HepG2 (cell line): Measurements from ENCODE around the gene PDCD11. TPM values are rescaled to one million over a fixed set of nuclear protein-coding genes. Genes with fewer than 3 reads are reported as not detected.
A peak's percentile ranks its signal among the peaks of the same experiment; 100 is the strongest.

Experiments
- FOXM1 ChIP-seq: sonication (generic); formaldehyde crosslinking; IDR thresholded peaks from 2 replicates; pipeline ENCODE4 v1.5.0; 2020; ENCODE audit warnings: missing genetic modification reagents
- HIVEP1 ChIP-seq: sonication (generic); formaldehyde crosslinking; IDR thresholded peaks from 2 replicates; pipeline ENCODE4 v1.4.0; 2020; ENCODE audit warnings: mild to moderate bottlenecking, missing genetic modification reagents
- HMGA1 ChIP-seq: sonication (generic); formaldehyde crosslinking; conservative IDR thresholded peaks from 2 replicates; pipeline ENCODE4 v1.4.0; 2020; ENCODE audit warnings: missing genetic modification reagents
- HNF4A ChIP-seq: sonication (generic); formaldehyde crosslinking; IDR thresholded peaks from 2 replicates; pipeline ENCODE4 v1.4.0; 2020; ENCODE audit warnings: missing genetic modification reagents
- KMT2A ChIP-seq: sonication (generic); formaldehyde crosslinking; IDR thresholded peaks from 2 replicates; pipeline ENCODE4 v1.4.0; 2020; ENCODE audit warnings: missing genetic modification reagents
- MIER2 ChIP-seq: IDR thresholded peaks from 2 replicates; pipeline ENCODE4 v1.6.1; 2016; ENCODE audit warnings: missing biosample characterization, missing genetic modification reagents
- PLRG1 ChIP-seq: fragments of 450-650 bp; conservative IDR thresholded peaks from 2 replicates; pipeline ENCODE4 v1.6.1; 2016
- SMYD3 ChIP-seq: sonication (generic); formaldehyde crosslinking; IDR thresholded peaks from 2 replicates; pipeline ENCODE4 v1.8.1; 2023; ENCODE audit warnings: mild to moderate bottlenecking, missing genetic modification reagents
- SOX13 ChIP-seq, 3 experiments: fragments of 450-650 bp in 1 of 3; sonication (generic) in 1 of 3; formaldehyde crosslinking in 1 of 3; IDR thresholded peaks in 2 of 3; conservative IDR thresholded peaks in 1 of 3; 2 replicates each; pipeline versions ENCODE4 v1.5.0 to v1.6.1; 2016 to 2020; ENCODE audit warnings: antibody characterized with exemption in 1 of 3, mild to moderate bottlenecking in 1 of 3, missing compliant biosample characterization in 1 of 3, missing genetic modification reagents in 1 of 3, moderate library complexity in 1 of 3
- SYNCRIP ChIP-seq: fragments of 200-400 bp; formaldehyde crosslinking; IDR thresholded peaks from 2 replicates; pipeline ENCODE4 v1.6.1; 2018; ENCODE audit warnings: mild to moderate bottlenecking, low read depth, low read length; ENCODE audit not compliant: insufficient read depth
- TCF7 ChIP-seq: sonication (generic); IDR thresholded peaks from 2 replicates; pipeline ENCODE4 v1.6.1; 2016; ENCODE audit warnings: antibody characterized with exemption, low read depth
- U2AF1 ChIP-seq: fragments of 200-400 bp; formaldehyde crosslinking; optimal IDR thresholded peaks from 2 replicates; pipeline ENCODE3; 2017; ENCODE audit warnings: mild to moderate bottlenecking, low read depth, low read length
- ZFP41 ChIP-seq: sonication (generic); formaldehyde crosslinking; IDR thresholded peaks from 2 replicates; pipeline ENCODE4 v1.4.0; 2020; ENCODE audit warnings: mild to moderate bottlenecking, missing genetic modification reagents, borderline replicate concordance
- ZNF552 ChIP-seq: sonication (generic); formaldehyde crosslinking; IDR thresholded peaks from 2 replicates; pipeline ENCODE4 v1.9.0; 2022; ENCODE audit warnings: missing genetic modification reagents, mild to moderate bottlenecking, borderline replicate concordance
- ZNF629 ChIP-seq: sonication (generic); formaldehyde crosslinking; conservative IDR thresholded peaks from 2 replicates; pipeline ENCODE4 v1.5.0; 2020; ENCODE audit warnings: missing genetic modification reagents
- polyA plus RNA-seq, 8 experiments: library from polyadenylated mRNA; depleted of rRNA in 3 of 8; stranded (reverse) in 7 of 8; unstranded in 1 of 8; fragments of >200 nt; fragmentation: Illumina TruSeq in 4 of 8; extraction: Trizol in 4 of 8; gene quantifications; 2 replicates each; pipeline versions ENCODE4 v1.2.1 to v1.2.3, GENCODE V29; 2011 to 2016; ENCODE audit warnings: low read depth in 4 of 8, missing spikeins in 1 of 8, mixed read lengths in 1 of 8; ENCODE audit not compliant: insufficient read depth in 1 of 8
- total RNA-seq, 5 experiments: library from RNA; depleted of rRNA; stranded (reverse); fragments of >200 nt; fragmentation: Illumina TruSeq; extraction: Trizol; gene quantifications; 2 replicates each; pipeline ENCODE4 v1.2.3, GENCODE V29; 2016; ENCODE audit warnings: low read depth in 1 of 5
- TF ChIP-seq, protein P1 (sequence below): sonication (generic); formaldehyde crosslinking; IDR thresholded peaks from 2 replicates; pipeline ENCODE4 v1.4.0; 2020; ENCODE audit warnings: missing genetic modification reagents
- TF ChIP-seq, protein P2 (sequence below): sonication (generic); formaldehyde crosslinking; IDR thresholded peaks from 2 replicates; pipeline ENCODE4 v1.5.1; 2020; ENCODE audit warnings: mild to moderate bottlenecking, missing genetic modification reagents, borderline replicate concordance
- TF ChIP-seq, protein P3 (sequence below): fragments of 450-650 bp; IDR thresholded peaks from 2 replicates; pipeline ENCODE4 v1.6.1; 2016
- TF ChIP-seq, protein P4 (sequence below): sonication (generic); IDR thresholded peaks from 2 replicates; pipeline ENCODE4 v1.6.1; 2016; ENCODE audit warnings: low read depth, borderline replicate concordance
- TF ChIP-seq, protein P5 (sequence below): sonication (generic); formaldehyde crosslinking; IDR thresholded peaks from 2 replicates; pipeline ENCODE4 v1.4.0; 2020; ENCODE audit warnings: missing genetic modification reagents, borderline replicate concordance
- TF ChIP-seq, protein P6 (sequence below): sonication (generic); formaldehyde crosslinking; IDR thresholded peaks from 2 replicates; pipeline ENCODE4 v1.9.0; 2021; ENCODE audit warnings: missing genetic modification reagents, borderline replicate concordance

Gene PDCD11
- total and polyA plus RNA-seq, 2 of the 13 experiments (the other 11 are each of a cell fraction or from before 2014, with no cell fraction given), result 12.8 to 52.8 TPM

DNA sequence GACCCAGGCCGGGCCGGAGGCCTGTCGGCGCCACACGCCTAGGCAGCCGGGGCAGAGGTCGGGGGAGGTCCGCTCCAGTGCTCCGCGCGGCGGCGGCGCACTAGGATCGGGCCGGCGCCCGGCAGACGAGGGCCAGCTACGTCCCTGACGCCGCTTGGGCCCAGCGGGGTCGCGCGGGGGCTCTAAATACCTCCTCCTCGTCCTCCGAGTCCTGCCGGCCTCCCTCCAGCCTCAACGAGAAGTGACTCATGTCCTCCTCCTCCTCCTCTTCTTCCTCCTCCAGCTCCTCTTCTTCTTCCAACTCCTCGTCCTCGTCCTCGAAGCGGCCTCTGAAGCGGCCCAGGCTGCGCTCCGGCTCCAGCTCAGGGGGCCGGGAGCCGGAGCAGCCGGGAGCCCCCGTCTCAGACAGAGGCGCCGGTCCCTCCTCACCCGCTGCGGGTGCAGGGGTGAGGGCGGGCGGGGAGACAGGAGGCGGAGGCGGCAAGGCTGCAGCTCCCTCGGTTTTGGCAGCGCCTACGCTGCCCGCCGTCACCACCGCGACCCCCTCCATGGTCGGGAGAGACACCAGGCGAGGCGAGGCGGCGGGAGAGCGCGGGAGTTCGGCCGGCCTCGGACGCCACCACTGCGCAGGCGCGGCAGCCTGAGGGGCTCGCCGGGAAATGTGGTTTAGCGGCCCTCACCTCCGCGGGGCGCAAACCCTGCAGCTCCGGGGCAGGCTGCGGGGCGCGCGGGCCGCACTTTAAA, 45.7 kb upstream of the PDCD11 start, which contains the start of gene PCGF6 (continued):
- TF ChIP-seq, protein P1, sequence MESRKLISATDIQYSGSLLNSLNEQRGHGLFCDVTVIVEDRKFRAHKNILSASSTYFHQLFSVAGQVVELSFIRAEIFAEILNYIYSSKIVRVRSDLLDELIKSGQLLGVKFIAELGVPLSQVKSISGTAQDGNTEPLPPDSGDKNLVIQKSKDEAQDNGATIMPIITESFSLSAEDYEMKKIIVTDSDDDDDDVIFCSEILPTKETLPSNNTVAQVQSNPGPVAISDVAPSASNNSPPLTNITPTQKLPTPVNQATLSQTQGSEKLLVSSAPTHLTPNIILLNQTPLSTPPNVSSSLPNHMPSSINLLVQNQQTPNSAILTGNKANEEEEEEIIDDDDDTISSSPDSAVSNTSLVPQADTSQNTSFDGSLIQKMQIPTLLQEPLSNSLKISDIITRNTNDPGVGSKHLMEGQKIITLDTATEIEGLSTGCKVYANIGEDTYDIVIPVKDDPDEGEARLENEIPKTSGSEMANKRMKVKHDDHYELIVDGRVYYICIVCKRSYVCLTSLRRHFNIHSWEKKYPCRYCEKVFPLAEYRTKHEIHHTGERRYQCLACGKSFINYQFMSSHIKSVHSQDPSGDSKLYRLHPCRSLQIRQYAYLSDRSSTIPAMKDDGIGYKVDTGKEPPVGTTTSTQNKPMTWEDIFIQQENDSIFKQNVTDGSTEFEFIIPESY (CRISPR knock-in tag), result 0 out of 2 replicates have a peak, but pooled peaks have one; percentile 7
- no peak for TF ChIP-seq ZNF629 (CRISPR knock-in tag)
- TF ChIP-seq, protein P2, sequence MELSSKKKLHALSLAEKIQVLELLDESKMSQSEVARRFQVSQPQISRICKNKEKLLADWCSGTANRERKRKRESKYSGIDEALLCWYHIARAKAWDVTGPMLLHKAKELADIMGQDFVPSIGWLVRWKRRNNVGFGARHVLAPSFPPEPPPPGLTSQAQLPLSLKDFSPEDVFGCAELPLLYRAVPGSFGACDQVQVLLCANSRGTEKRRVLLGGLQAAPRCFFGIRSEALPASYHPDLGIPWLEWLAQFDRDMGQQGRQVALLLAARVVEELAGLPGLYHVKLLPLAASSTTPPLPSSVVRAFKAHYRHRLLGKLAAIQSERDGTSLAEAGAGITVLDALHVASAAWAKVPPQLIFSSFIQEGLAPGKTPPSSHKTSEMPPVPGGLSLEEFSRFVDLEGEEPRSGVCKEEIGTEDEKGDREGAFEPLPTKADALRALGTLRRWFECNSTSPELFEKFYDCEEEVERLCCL (CRISPR knock-in tag), result no peak
- TF ChIP-seq ZNF552, result no peak
- TF ChIP-seq SYNCRIP, result no peak
- TF ChIP-seq SOX13 (IDR thresholded peaks at IDR 0.05), result no peak
- TF ChIP-seq SOX13 (CRISPR knock-in tag; conservative IDR thresholded peaks at IDR 0.05 in 1 of 2, IDR thresholded peaks at IDR 0.05 in 1 of 2), result no peak; a peak in 1 of 4 replicates
- peak; percentile 59 for TF ChIP-seq U2AF1
- TF ChIP-seq ZFP41 (CRISPR knock-in tag), result 0 out of 2 replicates have a peak, but pooled peaks have one; percentile 56
- no peak for TF ChIP-seq HMGA1 (CRISPR knock-in tag)
- TF ChIP-seq, protein P3, sequence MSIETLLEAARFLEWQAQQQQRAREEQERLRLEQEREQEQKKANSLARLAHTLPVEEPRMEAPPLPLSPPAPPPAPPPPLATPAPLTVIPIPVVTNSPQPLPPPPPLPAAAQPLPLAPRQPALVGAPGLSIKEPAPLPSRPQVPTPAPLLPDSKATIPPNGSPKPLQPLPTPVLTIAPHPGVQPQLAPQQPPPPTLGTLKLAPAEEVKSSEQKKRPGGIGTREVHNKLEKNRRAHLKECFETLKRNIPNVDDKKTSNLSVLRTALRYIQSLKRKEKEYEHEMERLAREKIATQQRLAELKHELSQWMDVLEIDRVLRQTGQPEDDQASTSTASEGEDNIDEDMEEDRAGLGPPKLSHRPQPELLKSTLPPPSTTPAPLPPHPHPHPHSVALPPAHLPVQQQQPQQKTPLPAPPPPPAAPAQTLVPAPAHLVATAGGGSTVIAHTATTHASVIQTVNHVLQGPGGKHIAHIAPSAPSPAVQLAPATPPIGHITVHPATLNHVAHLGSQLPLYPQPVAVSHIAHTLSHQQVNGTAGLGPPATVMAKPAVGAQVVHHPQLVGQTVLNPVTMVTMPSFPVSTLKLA, result no peak
- TF ChIP-seq, protein P4, sequence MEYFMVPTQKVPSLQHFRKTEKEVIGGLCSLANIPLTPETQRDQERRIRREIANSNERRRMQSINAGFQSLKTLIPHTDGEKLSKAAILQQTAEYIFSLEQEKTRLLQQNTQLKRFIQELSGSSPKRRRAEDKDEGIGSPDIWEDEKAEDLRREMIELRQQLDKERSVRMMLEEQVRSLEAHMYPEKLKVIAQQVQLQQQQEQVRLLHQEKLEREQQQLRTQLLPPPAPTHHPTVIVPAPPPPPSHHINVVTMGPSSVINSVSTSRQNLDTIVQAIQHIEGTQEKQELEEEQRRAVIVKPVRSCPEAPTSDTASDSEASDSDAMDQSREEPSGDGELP, result no peak
- no peak for TF ChIP-seq FOXM1 (CRISPR knock-in tag)
- TF ChIP-seq KMT2A (CRISPR knock-in tag), result peak; percentile 55
- TF ChIP-seq HNF4A (CRISPR knock-in tag), result no peak
- TF ChIP-seq, protein P5, sequence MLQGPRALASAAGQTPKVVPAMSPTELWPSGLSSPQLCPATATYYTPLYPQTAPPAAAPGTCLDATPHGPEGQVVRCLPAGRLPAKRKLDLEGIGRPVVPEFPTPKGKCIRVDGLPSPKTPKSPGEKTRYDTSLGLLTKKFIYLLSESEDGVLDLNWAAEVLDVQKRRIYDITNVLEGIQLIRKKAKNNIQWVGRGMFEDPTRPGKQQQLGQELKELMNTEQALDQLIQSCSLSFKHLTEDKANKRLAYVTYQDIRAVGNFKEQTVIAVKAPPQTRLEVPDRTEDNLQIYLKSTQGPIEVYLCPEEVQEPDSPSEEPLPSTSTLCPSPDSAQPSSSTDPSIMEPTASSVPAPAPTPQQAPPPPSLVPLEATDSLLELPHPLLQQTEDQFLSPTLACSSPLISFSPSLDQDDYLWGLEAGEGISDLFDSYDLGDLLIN, result no peak
- TF ChIP-seq, protein P6, sequence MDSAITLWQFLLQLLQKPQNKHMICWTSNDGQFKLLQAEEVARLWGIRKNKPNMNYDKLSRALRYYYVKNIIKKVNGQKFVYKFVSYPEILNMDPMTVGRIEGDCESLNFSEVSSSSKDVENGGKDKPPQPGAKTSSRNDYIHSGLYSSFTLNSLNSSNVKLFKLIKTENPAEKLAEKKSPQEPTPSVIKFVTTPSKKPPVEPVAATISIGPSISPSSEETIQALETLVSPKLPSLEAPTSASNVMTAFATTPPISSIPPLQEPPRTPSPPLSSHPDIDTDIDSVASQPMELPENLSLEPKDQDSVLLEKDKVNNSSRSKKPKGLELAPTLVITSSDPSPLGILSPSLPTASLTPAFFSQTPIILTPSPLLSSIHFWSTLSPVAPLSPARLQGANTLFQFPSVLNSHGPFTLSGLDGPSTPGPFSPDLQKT (CRISPR knock-in tag), result no peak
- no peak for TF ChIP-seq TCF7
- TF ChIP-seq SMYD3, result no peak
- no peak for TF ChIP-seq PLRG1
- TF ChIP-seq HIVEP1 (CRISPR knock-in tag), result no peak
- no peak for TF ChIP-seq MIER2 (CRISPR knock-in tag)
